GM18498 (cell line): ENCODE data around the gene SPNS1.
"Not testable (repeated sequence)": the region's sequence is repeated elsewhere in the genome, so short reads cannot be mapped to it uniquely, and the experiment has no call there.

Source experiments
- ATAC-seq: cut with Tn5 transposase; IDR thresholded peaks from one replicate; pipeline ENCODE4 v1.9.1; 2021; ENCODE audit warnings: mild to moderate bottlenecking, moderate library complexity; ENCODE audit not compliant: unreplicated experiment

The SPNS1 gene

GRCh38 chr16:28951410-28951943, 23.1 kb upstream of the SPNS1 start:
- ATAC-seq = no peak

- ATAC-seq = no peak
These were observed 16.4 kb upstream of the SPNS1 start for GRCh38 chr16:28958216-28958615.

GRCh38 chr16:28958836-28959235, 15.7 kb upstream of the SPNS1 start:
- ATAC-seq = no peak

- no peak for ATAC-seq
These were observed 10.5 kb upstream of the SPNS1 start for GRCh38 chr16:28964072-28964471.

GRCh38 chr16:28964496-28964895, 10.1 kb upstream of the SPNS1 start:
- ATAC-seq = no peak

GRCh38 chr16:28967156-28967555, 7.4 kb upstream of the SPNS1 start:
- no peak for ATAC-seq

- ATAC-seq = not testable (repeated sequence)
These were observed 4.9 kb upstream of the SPNS1 start for GRCh38 chr16:28969696-28970095.

- peak; percentile 19 for ATAC-seq
These were observed 556 bp upstream of the SPNS1 start for GRCh38 chr16:28974007-28974436.

GRCh38 chr16:28975158-28975599, 601 bp downstream of the SPNS1 start:
- peak; percentile 24 for ATAC-seq

- ATAC-seq = no peak
These were observed 3.4 kb downstream of the SPNS1 start for GRCh38 chr16:28977703-28978662.

GRCh38 chr16:28980330-28980729, 5.8 kb downstream of the SPNS1 start:
- ATAC-seq = not testable (repeated sequence)

GRCh38 chr16:28980929-28981328, 6.4 kb downstream of the SPNS1 start:
- no peak for ATAC-seq

- no peak for ATAC-seq
These were observed 6.9 kb downstream of the SPNS1 start for GRCh38 chr16:28981517-28981916.

GRCh38 chr16:28982418-28982817, 7.8 kb downstream of the SPNS1 start:
- ATAC-seq = no peak

GRCh38 chr16:28982949-28983348, 8.4 kb downstream of the SPNS1 start:
- no peak for ATAC-seq

GRCh38 chr16:28983644-28984043, 9.1 kb downstream of the SPNS1 start:
- no peak for ATAC-seq

- no peak for ATAC-seq
These were observed 9.5 kb downstream of the SPNS1 start for GRCh38 chr16:28984091-28984490.

- peak; percentile 60 for ATAC-seq
These were observed 10.1 kb downstream of the SPNS1 start, which contains the start of gene LAT for GRCh38 chr16:28984619-28985135. LAT (plus strand) TSS chr16:28985052; CDS start chr16:28985418, 366 bp downstream.

- no peak for ATAC-seq
These were observed 10.8 kb downstream of the SPNS1 start for GRCh38 chr16:28985211-28986041.

GRCh38 chr16:28986046-28986445, 11.5 kb downstream of the SPNS1 start:
- ATAC-seq = no peak

- no peak for ATAC-seq
These were observed 11.9 kb downstream of the SPNS1 start for GRCh38 chr16:28986492-28986891.
